Activated CD8-positive, alpha-beta memory T cell treated with anti-CD3 and anti-CD28 coated beads for 4 hours (primary cell): ENCODE results near the gene SDHAF2.
"Not testable (repeated sequence)": the region's sequence is repeated elsewhere in the genome, so short reads cannot be mapped to it uniquely, and the experiment has no call there.

Experiments
- DNase-seq, 2 donors: peaks; one replicate each; pipeline ENCODE4 v3.0.0-alpha.2; 2020; ENCODE audit warnings: low read depth in 2 of 2

The SDHAF2 gene

DNA sequence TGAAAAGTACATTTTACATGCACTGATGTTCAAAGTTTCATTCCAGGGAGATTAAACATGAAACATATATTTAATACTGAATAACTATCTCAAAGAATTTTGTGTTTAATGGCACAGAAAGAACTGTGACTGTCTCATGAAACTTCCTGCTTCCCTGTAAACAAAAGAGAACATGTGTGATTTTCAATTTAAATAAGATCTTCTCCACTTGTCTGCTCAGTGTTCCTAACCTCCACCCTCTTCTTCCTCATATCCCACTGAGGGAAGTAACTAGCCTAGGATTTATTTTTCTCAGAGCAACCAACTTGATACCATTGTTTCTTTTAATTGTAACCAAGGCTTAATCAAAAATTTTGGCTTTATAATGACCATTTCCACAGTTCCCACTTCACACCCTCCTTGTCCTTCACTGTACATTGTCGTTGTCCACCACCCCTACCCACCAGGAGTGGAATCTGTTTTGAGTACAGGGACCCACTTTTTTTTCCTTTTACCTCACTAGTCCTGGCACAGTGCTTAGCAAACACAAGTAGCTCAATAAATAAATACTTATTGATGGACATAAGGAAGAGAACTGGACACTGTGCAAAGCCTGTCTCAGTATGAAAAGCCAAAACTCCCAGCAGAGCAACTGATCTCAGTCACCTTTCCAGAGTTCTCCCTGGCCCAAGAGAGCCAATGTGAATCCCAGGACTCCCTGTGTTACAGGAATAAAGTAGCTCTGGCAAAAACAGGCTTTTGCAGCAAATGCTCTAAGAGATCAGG, 4.4 kb upstream of the SDHAF2 start:
- DNase-seq = no peak

GRCh38 chr11:61429346-61429690, 606 bp upstream of the SDHAF2 start:
- DNase-seq = peak; percentile 26 to 38

- not testable (repeated sequence) for DNase-seq
Observed at GRCh38 chr11:61430839-61431238, 915 bp downstream of the SDHAF2 start.

GRCh38 chr11:61437496-61437895, 7.6 kb downstream of the SDHAF2 start:
- DNase-seq = no peak

GRCh38 chr11:61439615-61440014, 9.7 kb downstream of the SDHAF2 start:
- no peak for DNase-seq

DNA sequence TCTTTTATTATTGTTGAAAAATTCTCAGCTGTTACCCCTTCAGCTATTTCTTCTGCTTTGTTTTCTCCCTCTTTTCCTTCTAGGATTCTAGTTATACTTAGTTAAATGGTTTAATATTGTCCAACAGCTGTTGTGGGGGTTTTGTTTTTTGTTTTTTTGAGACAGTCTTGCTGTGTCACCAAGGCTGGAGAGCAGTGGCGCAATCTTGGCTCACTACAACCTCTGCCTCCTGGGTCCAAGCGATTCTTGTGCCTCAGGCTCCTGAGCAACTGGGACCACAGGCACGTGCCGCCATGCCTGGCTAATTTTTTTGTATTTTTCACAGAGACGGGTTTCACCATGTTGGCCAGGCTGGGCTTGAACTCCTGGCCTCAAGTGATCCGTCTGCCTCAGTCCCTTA, 12.7 kb downstream of the SDHAF2 start:
- no peak for DNase-seq

DNA sequence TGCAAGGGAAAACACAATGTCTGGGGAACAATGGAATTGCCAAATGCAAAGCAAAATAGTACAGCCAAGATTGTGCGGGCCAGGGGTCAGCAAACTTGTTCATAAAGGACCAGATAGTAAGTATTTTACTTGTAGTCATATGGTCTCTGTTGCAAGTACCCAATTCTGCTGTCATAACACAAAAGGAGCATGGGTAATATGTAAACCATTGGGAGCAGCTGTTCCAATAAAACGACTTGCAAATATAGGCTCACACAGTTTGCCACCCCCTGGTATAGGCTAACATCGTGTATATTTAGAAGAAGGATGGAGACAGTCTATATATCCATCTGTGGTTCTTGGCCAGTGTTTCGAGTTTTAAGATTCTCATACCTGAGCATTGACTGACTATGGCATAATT, 15.6 kb downstream of the SDHAF2 start:
- DNase-seq = no peak

GRCh38 chr11:61446211-61446651, 16.3 kb downstream of the SDHAF2 start:
- DNase-seq = peak; percentile 24 to 55

GRCh38 chr11:61447601-61448551, 18.0 kb downstream of the SDHAF2 start:
- no peak for DNase-seq

GRCh38 chr11:61448552-61448927, 18.6 kb downstream of the SDHAF2 start:
- no peak for DNase-seq

GRCh38 chr11:61452825-61453224, 22.9 kb downstream of the SDHAF2 start:
- DNase-seq = no peak

DNA sequence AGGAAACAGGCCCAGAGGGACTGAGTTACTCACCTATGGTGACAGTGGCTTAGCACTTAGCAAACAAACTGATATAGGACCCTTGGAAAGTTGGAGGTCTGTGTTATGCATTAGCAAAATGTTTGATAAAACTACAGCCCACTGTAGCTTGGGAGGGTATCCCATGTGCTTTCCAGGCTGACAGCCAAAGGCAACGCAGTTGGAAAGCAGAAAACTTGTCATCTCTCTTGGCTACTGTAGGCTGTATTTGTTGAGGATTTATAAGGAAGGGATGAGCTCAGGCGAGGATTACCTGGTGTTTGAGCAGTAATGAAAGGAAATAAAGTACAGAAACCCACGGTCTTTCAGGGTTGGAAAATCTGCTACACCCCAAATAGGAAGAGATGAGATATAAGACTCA, 23.8 kb downstream of the SDHAF2 start:
- no peak for DNase-seq

DNA sequence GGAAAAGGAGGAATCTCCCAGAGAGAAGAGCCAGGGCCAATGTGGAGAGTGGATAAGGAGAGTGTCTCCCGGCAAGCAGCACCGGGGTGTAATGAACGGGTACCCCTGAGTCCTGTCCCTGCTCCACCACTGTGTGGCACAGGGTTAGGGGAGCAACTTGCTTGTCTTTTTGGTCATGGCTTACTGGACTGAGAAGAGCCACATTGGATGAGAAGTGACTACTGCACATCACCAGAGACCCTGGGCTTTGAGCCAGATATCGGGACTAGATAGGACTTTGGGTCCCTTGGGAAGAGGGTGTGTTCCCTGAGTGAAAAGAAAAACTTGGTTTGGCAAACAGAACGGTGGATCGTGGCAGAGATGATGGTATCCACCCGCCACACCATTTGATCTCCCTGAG, 24.6 kb downstream of the SDHAF2 start:
- DNase-seq = no peak

GRCh38 chr11:61460474-61460881, 30.6 kb downstream of the SDHAF2 start:
- no peak for DNase-seq

- DNase-seq = no peak
Observed at GRCh38 chr11:61460986-61461385, 31.1 kb downstream of the SDHAF2 start.

DNA sequence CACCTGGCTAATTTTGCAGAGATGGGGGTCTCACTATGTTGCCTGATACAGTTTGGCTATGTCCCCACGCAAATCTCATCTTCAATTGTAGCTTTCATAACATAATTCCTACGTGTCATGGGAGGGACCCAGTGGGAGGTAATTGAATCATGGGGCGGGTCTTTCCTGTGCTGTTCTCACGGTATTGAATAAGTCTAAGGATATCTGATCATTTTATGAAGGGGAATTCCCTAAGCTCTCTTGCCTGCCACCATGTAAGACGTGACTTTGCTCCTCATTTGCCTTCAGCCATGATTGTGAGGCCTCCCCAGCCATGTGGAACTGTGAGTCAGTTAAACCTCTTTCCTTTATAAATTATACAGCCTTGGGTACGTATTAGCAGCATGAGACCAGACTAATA, 37.7 kb downstream of the SDHAF2 start:
- not testable (repeated sequence) for DNase-seq

DNA sequence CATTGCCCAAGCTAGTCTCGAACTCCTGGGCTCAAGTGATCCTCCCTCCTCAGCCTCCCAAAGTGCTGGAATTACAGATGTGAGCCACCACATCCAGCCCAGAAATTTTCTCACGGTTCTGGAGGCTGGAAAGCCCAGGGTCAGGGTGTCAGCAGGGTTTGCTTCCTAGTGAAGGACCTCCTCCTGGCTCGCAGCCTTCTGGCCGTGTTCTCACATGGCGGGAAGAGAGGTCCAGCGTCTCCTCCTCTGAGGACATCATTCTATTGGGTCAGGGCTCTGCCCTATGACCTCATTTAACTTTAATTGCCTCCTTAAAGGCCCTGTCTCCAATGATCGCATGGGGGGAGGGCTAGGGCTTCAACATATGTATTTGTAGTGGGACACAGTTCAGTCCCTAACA, 38.1 kb downstream of the SDHAF2 start:
- DNase-seq = no peak

- no peak for DNase-seq
Observed at GRCh38 chr11:61472282-61472681, 42.4 kb downstream of the SDHAF2 start.

GRCh38 chr11:61472868-61473267, 42.9 kb downstream of the SDHAF2 start:
- no peak for DNase-seq

DNA sequence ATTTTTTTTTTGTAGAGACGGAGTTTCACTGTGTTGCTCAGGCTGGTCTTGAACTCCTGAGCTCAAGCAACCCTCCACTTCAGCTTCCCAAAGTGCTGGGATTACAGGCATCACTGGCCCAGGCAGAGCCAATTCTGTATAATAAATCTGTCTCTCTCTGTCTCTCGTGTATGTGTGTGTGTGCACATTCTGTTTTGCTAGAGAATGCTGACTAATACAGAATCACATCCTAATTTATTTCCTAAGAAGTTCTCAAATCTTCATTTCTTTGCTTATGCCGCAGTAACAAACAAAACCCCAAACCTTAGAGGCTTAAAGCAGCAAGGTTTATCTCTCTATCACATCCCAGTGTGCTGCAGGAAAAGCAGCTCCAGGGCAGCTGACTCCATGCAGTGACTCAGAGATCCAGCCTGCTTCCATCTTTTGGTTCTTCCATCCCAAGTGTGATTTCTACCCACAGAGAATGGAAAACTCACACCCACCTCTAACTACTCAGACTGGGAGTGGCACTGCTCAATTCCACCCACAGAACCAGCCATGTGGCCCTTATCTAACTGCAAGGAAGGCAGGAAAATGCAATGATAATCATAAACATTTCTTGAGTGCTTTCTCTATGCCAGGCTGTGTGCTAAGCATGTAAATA, 43.6 kb downstream of the SDHAF2 start:
- no peak for DNase-seq

GRCh38 chr11:61474013-61474643, 44.2 kb downstream of the SDHAF2 start:
- no peak for DNase-seq

DNA sequence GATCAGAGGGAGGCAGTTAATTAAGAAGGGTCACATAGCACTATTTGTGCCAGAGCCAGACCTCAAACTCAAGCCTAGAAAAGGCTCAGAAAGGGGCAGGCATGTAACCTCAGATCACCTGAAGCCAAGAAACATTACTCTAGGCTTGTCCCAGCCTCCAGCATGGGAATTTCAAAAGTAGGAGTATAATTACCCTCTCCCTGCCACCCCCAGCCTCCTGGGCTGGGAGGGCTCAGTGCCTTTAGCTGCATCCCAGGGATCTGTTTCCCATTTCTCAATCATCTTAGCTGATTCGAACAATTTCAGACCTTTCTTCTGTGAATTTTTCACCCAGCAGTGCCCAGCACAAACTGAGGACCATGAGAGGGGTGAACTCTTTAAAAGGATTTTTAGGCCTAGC, 45.5 kb downstream of the SDHAF2 start:
- DNase-seq = no peak
